Endothelial cell of umbilical vein (primary cell): ENCODE measurements around the gene HYOU1. TPM values are rescaled to one million over a fixed set of nuclear protein-coding genes. Genes with fewer than 3 reads are reported as not detected.

Experiments used
- BruUV-seq: library from RNA; stranded (reverse); fragments of 400-500 nt; replicated peaks from 2 replicates; lab custom pipeline; 2021; lab: Mats Ljungman, UMichigan
- CTCF ChIA-PET: fragments of 300-600, 350-600 bp; sonication (Branson Sonifier 250); formaldehyde crosslinking; loops from one replicate; lab custom pipeline; 2021; ENCODE audit warnings: antibody characterized with exemption, inconsistent platforms; lab: Charles Lee
- POLR2A ChIA-PET: fragments of 300-600, 350-600 bp; sonication (Branson Sonifier 250); formaldehyde crosslinking; loops from one replicate; lab custom pipeline; 2021; ENCODE audit warnings: antibody characterized with exemption, inconsistent platforms; lab: Charles Lee
- DNase-seq: peaks from one replicate; pipeline ENCODE4 v3.0.0-alpha.2; 2011; ENCODE audit warnings: low read depth, low spot score
- FAIRE-seq: peaks from 2 replicates; lab custom pipeline; 2011; peaks lifted over from hg19 to GRCh38; lab: Jason Lieb, UNC
- H2AFZ ChIP-seq: 2 replicates; pipeline ENCODE4 v1.6.0; 2012; ENCODE audit warnings: low read depth, low read length, control low read depth, inconsistent platforms
- H3K27ac ChIP-seq: 2 replicates; pipeline ENCODE4 v1.5.1; 2011; ENCODE audit warnings: low read depth, mild to moderate bottlenecking, control low read depth, low read length, moderate library complexity; ENCODE audit not compliant: insufficient read depth
- H3K27me3 ChIP-seq, 2 experiments: 2 replicates each; pipeline versions ENCODE4 v1.6.0 to v1.6.1; 2011; ENCODE audit warnings: low read length in 2 of 2, mixed read lengths in 1 of 2; ENCODE audit not compliant: control insufficient read depth in 2 of 2, insufficient read depth in 2 of 2
- H3K36me3 ChIP-seq, 2 experiments: 2 replicates in 1 of 2; 3 replicates in 1 of 2; pipeline ENCODE4 v1.5.1; 2011; ENCODE audit warnings: low read length in 2 of 2, mild to moderate bottlenecking in 1 of 2, moderate library complexity in 1 of 2; ENCODE audit not compliant: control insufficient read depth in 2 of 2, insufficient read depth in 2 of 2; ENCODE audit errors: extremely low read depth in 1 of 2
- H3K4me1 ChIP-seq: 3 replicates; pipeline ENCODE4 v1.5.1; 2011; ENCODE audit warnings: mild to moderate bottlenecking, low read length; ENCODE audit not compliant: control insufficient read depth, insufficient read depth; ENCODE audit errors: extremely low read depth
- H3K4me2 ChIP-seq: 2 replicates; pipeline ENCODE4 v1.6.1; 2011; ENCODE audit warnings: low read length, control low read depth, mixed read lengths; ENCODE audit not compliant: insufficient read depth
- H3K4me3 ChIP-seq, 3 experiments: fragments of 200-600 bp in 1 of 3; sonication (generic), shearing (Covaris generic) in 1 of 3; replicated peaks in 1 of 3; 2 replicates each; pipeline ENCODE4 v1.5.1; 2011 to 2016; ENCODE audit warnings: control low read depth in 3 of 3, low read length in 3 of 3, mild to moderate bottlenecking in 2 of 3, inconsistent platforms in 1 of 3, low read depth in 1 of 3, moderate library complexity in 1 of 3; ENCODE audit not compliant: insufficient read depth in 1 of 3
- H3K79me2 ChIP-seq: 2 replicates; pipeline ENCODE4 v1.6.0; 2012; ENCODE audit warnings: low read length, inconsistent platforms; ENCODE audit not compliant: control insufficient read depth, insufficient read depth
- H3K9ac ChIP-seq: replicated peaks from 2 replicates; pipeline ENCODE3; 2011; ENCODE audit warnings: low read length, control low read depth; ENCODE audit not compliant: insufficient read depth; ENCODE audit errors: extremely low read depth
- H3K9me1 ChIP-seq: replicated peaks from 3 replicates; pipeline ENCODE4 v1.6.0; 2011; ENCODE audit warnings: mild to moderate bottlenecking, low read length; ENCODE audit not compliant: control insufficient read depth, insufficient read depth; ENCODE audit errors: extremely low read depth
- H3K9me3 ChIP-seq: replicated peaks from 2 replicates; pipeline ENCODE4 v1.5.1; 2012; ENCODE audit warnings: low read length, inconsistent platforms; ENCODE audit not compliant: control insufficient read depth, insufficient read depth
- H4K20me1 ChIP-seq: replicated peaks from 2 replicates; pipeline ENCODE3; 2011; ENCODE audit warnings: mild to moderate bottlenecking, low read length; ENCODE audit not compliant: control insufficient read depth, insufficient read depth; ENCODE audit errors: extremely low read depth
- EZH2 ChIP-seq: IDR thresholded peaks from 2 replicates; pipeline ENCODE4 v1.6.1; 2012; ENCODE audit warnings: borderline replicate concordance, low read depth, mild to moderate bottlenecking, moderate library complexity, low read length, inconsistent platforms; ENCODE audit not compliant: severe bottlenecking
- FOS ChIP-seq: IDR thresholded peaks from 2 replicates; pipeline ENCODE4 v1.6.1; 2011; ENCODE audit warnings: mild to moderate bottlenecking, low read length, moderate library complexity, borderline replicate concordance; ENCODE audit not compliant: insufficient read depth
- GATA2 ChIP-seq: IDR thresholded peaks from 2 replicates; pipeline ENCODE4 v1.7.0; 2011; ENCODE audit warnings: low read depth, mild to moderate bottlenecking, moderate library complexity, mixed read lengths, low read length; ENCODE audit not compliant: insufficient read length, insufficient read depth
- JUN ChIP-seq: IDR thresholded peaks from 2 replicates; pipeline ENCODE4 v1.6.1; 2011; ENCODE audit warnings: borderline replicate concordance, low read depth; ENCODE audit not compliant: insufficient read length, insufficient read depth
- MYC ChIP-seq: IDR thresholded peaks from one replicate; pipeline ENCODE4 v1.6.1; 2011; ENCODE audit warnings: mild to moderate bottlenecking, low read depth, low read length
- POLR2A ChIP-seq: IDR thresholded peaks from 2 replicates; pipeline ENCODE4 v1.6.1; 2012; ENCODE audit warnings: low read depth, mild to moderate bottlenecking, control low read depth, low read length
- POLR2AphosphoS5 ChIP-seq: IDR thresholded peaks from 2 replicates; pipeline ENCODE4 v1.6.1; 2012; ENCODE audit warnings: low read depth, mild to moderate bottlenecking, control low read depth, low read length, moderate library complexity; ENCODE audit not compliant: insufficient read depth
- dilution Hi-C: fragments of 300-500 bp; cut with MboI; formaldehyde crosslinking; loops from one replicate; pipeline ENCODE4 v1.15.0; 2019; ENCODE audit warnings: low sequenced_read_pairs; ENCODE audit not compliant: extremely low pct_ligation_motif_present
- intact Hi-C: fragments of 100-400 bp; cut with micrococcal nuclease; formaldehyde crosslinking; loops from one replicate; pipeline ENCODE4 v1.10.0; 2022
- polyA plus RNA-seq, 4 experiments: library from polyadenylated mRNA; depleted of rRNA in 3 of 4; stranded (reverse) in 3 of 4; unstranded in 1 of 4; fragments of >200 nt; gene quantifications; 2 replicates each; pipeline versions ENCODE4 v1.2.1 to v1.2.3, GENCODE V29; 2011 to 2012; ENCODE audit warnings: missing spikeins in 1 of 4
- total RNA-seq: library from RNA; stranded (reverse); gene quantifications from 2 replicates; pipeline ENCODE4 v1.2.3, GENCODE V29; 2021
- TF ChIP-seq, protein P1 (sequence below): IDR thresholded peaks from 2 replicates; pipeline ENCODE4 v1.6.1; 2011; ENCODE audit not compliant: insufficient read depth, insufficient read length
- TF ChIP-seq, protein P2 (sequence below), 2 donors: IDR thresholded peaks; 1 replicate in 1 of 2; 2 replicates in 1 of 2; pipeline ENCODE4 v1.5.1; 2011; ENCODE audit warnings: low read length in 2 of 2, mild to moderate bottlenecking in 2 of 2, moderate library complexity in 2 of 2, control low read depth in 1 of 2, inconsistent platforms in 1 of 2, low read depth in 1 of 2; ENCODE audit not compliant: insufficient read depth in 1 of 2; ENCODE audit errors: extremely low read depth in 1 of 2

Gene HYOU1
- total and polyA plus RNA-seq, 2 donors (not counting 3 experiments of a cell fraction or from before 2014, with no cell fraction given), result 302 to 318 TPM

DNA sequence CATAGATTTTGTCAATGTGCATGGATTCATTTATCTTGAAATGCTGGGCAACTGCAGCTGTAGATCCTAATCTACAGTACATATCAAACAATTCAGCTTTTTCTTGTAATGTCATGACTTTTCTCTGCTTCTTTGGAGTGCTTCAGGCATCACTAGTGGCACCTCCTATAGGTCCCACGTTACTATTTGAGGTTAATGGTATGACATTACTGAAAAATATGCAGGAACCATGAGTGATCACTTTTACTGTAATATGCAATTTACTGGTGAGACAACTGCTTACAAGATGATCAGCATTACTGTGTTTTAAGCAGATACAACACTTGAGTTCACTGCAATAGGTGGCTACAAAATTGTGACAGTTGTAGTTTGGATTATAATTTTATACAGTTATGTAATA, 56.1 kb downstream of the HYOU1 start:
- CTCF ChIA-PET, result no interaction called here

More for the DNA sequence above, 56.1 kb downstream of the HYOU1 start:
- TF ChIP-seq EZH2, result no peak
- TF ChIP-seq, protein P1, sequence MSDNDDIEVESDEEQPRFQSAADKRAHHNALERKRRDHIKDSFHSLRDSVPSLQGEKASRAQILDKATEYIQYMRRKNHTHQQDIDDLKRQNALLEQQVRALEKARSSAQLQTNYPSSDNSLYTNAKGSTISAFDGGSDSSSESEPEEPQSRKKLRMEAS, result no peak
- TF ChIP-seq MYC, result no peak
- no peak for TF ChIP-seq FOS
- TF ChIP-seq POLR2AphosphoS5, result no peak
- TF ChIP-seq POLR2A, result no peak
- TF ChIP-seq GATA2, result no peak
- TF ChIP-seq, protein P2, sequence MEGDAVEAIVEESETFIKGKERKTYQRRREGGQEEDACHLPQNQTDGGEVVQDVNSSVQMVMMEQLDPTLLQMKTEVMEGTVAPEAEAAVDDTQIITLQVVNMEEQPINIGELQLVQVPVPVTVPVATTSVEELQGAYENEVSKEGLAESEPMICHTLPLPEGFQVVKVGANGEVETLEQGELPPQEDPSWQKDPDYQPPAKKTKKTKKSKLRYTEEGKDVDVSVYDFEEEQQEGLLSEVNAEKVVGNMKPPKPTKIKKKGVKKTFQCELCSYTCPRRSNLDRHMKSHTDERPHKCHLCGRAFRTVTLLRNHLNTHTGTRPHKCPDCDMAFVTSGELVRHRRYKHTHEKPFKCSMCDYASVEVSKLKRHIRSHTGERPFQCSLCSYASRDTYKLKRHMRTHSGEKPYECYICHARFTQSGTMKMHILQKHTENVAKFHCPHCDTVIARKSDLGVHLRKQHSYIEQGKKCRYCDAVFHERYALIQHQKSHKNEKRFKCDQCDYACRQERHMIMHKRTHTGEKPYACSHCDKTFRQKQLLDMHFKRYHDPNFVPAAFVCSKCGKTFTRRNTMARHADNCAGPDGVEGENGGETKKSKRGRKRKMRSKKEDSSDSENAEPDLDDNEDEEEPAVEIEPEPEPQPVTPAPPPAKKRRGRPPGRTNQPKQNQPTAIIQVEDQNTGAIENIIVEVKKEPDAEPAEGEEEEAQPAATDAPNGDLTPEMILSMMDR (IDR thresholded peaks at IDR 0.05; ENCODE audit: extremely low read depth in 1 of 2, insufficient read depth in 1 of 2, low read depth in 1 of 2, low read length in 2 of 2), result no peak
- no peak for TF ChIP-seq JUN
- H3K4me1 ChIP-seq, result peaks cover 18% of the 10 kb centered on the region
- no peak for FAIRE-seq
- no peak overlapping the region for H3K27ac ChIP-seq
- H3K9me1 ChIP-seq, result no peaks in the 10 kb centered on the region
- DNase-seq, result no peak
- peaks cover 2 to 6% of the 10 kb centered on the region in 2 experiments for H3K36me3 ChIP-seq
- H3K27me3 ChIP-seq, result no peaks in the 10 kb centered on the region
- H3K4me2 ChIP-seq, result no peak overlapping the region
- no peaks in the 10 kb centered on the region for H3K9me3 ChIP-seq
- H3K79me2 ChIP-seq, result peaks cover 8% of the 10 kb centered on the region
- no peak overlapping the region for H2AFZ ChIP-seq
- intact Hi-C loops, result no loop called here
- no peaks in the 10 kb centered on the region for H4K20me1 ChIP-seq
- dilution Hi-C loops, result no loop called here
- POLR2A ChIA-PET, result no interaction called here
- no TSS peak for BruUV-seq
- H3K4me3 ChIP-seq, result no peak overlapping the region
- no peak overlapping the region for H3K9ac ChIP-seq
